Stomach smooth muscle (tissue), 2 donors: ENCODE data around the gene HRH3.

Experiments
- H3K27ac ChIP-seq: one replicate; pipeline ENCODE4 v1.7.0; 2013; ENCODE audit warnings: mild to moderate bottlenecking, low read length, inconsistent platforms
- H3K27me3 ChIP-seq, 2 donors: one replicate each; pipeline ENCODE4 v1.7.0; 2013; ENCODE audit warnings: low read length in 2 of 2; ENCODE audit not compliant: insufficient read depth in 2 of 2, control insufficient read depth in 1 of 2
- H3K36me3 ChIP-seq, 2 donors: one replicate each; pipeline ENCODE4 v1.7.0; 2013; ENCODE audit warnings: low read length in 2 of 2; ENCODE audit not compliant: control insufficient read depth in 2 of 2, insufficient read depth in 2 of 2
- H3K4me1 ChIP-seq: one replicate; pipeline ENCODE4 v1.7.0; 2013; ENCODE audit warnings: low read length; ENCODE audit not compliant: control insufficient read depth, insufficient read depth
- H3K4me3 ChIP-seq, 2 donors: one replicate each; pipeline ENCODE4 v1.7.0; 2013; ENCODE audit warnings: low read length in 2 of 2
- H3K9ac ChIP-seq, 2 donors: one replicate each; pipeline ENCODE4 v1.7.0; 2013; ENCODE audit warnings: low read length in 2 of 2, mild to moderate bottlenecking in 1 of 2
- H3K9me3 ChIP-seq, 2 donors: one replicate each; pipeline ENCODE4 v1.7.0; 2013; ENCODE audit warnings: low read length in 2 of 2; ENCODE audit not compliant: control insufficient read depth in 2 of 2
- donor health status: healthy.
- donor health status: Pancreatic carcinoma.

Gene HRH3

DNA sequence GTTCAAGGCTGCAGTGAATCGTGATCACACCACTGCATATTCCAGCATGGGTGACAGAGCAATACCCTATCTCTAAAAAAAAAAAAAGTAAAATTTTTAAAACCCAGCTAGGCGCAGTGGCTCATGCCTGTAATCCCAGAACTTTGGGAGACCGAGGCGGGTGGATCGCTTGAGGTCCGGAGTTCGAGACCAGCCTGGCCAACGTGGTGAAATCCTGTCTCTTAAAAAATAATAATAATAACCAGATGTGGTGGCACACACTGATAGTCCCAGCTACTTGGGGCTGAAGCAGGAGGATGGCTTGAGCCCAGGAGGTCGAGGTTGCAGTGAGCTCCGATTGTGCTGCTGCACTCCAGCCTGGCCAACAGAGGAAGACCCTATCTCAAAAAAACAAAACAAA lies 23.8 kb downstream of the HRH3 start:
- H3K27ac ChIP-seq: no peak overlapping the region
- no peaks in the 10 kb centered on the region for H3K27me3 ChIP-seq
- no peak overlapping the region for H3K4me3 ChIP-seq
- H3K36me3 ChIP-seq: peaks cover 37 to 46% of the 10 kb centered on the region in 2 donors
- H3K9me3 ChIP-seq: no peaks in the 10 kb centered on the region
- no peaks in the 10 kb centered on the region for H3K4me1 ChIP-seq
- H3K9ac ChIP-seq: no peak overlapping the region

DNA sequence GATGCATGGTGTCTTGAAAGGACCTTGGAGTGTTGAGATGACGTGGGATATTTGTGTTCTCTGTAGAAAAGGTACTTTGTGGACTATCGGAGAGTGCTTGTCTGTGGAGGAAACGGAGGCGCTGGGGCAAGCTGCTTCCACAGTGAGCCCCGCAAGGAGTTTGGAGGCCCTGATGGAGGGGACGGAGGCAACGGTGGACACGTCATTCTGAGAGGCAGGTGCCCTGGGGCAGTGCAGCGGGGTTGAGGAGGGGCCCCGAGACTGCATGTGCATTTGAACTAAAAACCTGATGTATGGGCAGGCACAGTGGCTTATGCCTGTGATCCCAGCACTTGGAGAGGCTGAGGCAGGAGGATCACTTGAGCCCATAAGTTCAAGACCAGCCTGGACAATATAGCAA lies 24.3 kb downstream of the HRH3 start:
- Histone ChIP-seq H3K27me3 (no peaks in the 10 kb centered on the region), H3K4me1 (no peaks in the 10 kb centered on the region), H3K9ac (no peak overlapping the region), H3K4me3 (no peak overlapping the region), H3K27ac (no peak overlapping the region), H3K9me3 (no peaks in the 10 kb centered on the region), H3K36me3 (peaks cover 33 to 41% of the 10 kb centered on the region in 2 donors)

GRCh38 chr20:62195075-62195405 lies 25.0 kb downstream of the HRH3 start:
- H3K9me3 ChIP-seq: no peaks in the 10 kb centered on the region
- no peaks in the 10 kb centered on the region for H3K4me1 ChIP-seq
- no peak overlapping the region for H3K9ac ChIP-seq
- no peaks in the 10 kb centered on the region for H3K27me3 ChIP-seq
- H3K4me3 ChIP-seq: no peak overlapping the region
- H3K36me3 ChIP-seq: peaks cover 26 to 34% of the 10 kb centered on the region in 2 donors
- no peak overlapping the region for H3K27ac ChIP-seq

GRCh38 chr20:62193079-62194025 lies 26.7 kb downstream of the HRH3 start:
- Histone ChIP-seq H3K4me1 (no peaks in the 10 kb centered on the region), H3K4me3 (no peak overlapping the region), H3K27ac (no peak overlapping the region), H3K27me3 (no peaks in the 10 kb centered on the region), H3K9me3 (no peaks in the 10 kb centered on the region), H3K9ac (no peak overlapping the region), H3K36me3 (peaks cover 17 to 23% of the 10 kb centered on the region in 2 donors)

- Histone ChIP-seq H3K4me3 (no peak overlapping the region), H3K27ac (no peak overlapping the region), H3K4me1 (no peaks in the 10 kb centered on the region), H3K9ac (no peak overlapping the region), H3K27me3 (no peaks in the 10 kb centered on the region), H3K9me3 (no peaks in the 10 kb centered on the region), H3K36me3 (peaks cover 10 to 16% of the 10 kb centered on the region in 2 donors)
Measured at GRCh38 chr20:62192635-62193034, 27.4 kb downstream of the HRH3 start.

DNA sequence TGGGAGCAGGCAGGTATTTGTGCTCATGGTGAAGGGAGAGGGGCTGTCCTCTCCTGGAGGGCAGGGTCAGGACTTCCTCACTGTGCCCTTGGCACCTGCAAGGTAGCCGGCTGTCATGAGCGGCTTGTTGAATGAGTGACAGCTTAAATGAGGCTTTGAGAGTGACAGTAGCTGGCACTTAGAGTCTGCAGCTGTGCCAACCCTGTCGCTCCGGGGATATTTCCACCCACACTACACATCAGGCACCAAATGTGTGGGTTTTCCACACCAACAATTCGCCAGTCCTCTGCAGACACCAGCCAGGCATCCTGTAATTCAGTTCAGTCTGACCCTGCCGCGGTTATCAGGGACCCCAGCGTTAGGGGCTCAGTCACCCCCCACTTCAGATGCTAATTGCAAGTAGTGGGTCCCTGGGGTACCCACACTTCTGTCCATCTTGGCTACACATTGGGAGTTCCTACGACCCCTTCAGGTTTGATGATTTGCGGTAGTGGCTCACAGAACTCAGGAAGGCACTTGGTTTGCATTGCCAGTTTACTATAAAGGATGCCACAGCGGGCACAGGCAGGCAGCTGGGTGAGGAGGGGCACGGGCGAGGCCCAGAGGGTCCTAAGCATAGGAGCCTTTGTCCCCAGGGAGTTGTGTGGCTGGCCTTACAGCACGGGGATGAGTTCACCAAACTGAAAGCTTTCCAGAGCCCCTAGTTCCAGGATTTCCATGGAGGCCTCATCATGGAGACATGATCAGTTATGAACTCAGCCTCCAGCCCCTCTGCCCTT lies 28.1 kb downstream of the HRH3 start:
- Histone ChIP-seq H3K4me3 (no peak overlapping the region), H3K9me3 (no peaks in the 10 kb centered on the region), H3K9ac (no peak overlapping the region), H3K27me3 (no peaks in the 10 kb centered on the region), H3K36me3 (peaks cover 7 to 12% of the 10 kb centered on the region in 2 donors), H3K4me1 (no peaks in the 10 kb centered on the region), H3K27ac (no peak overlapping the region)

DNA sequence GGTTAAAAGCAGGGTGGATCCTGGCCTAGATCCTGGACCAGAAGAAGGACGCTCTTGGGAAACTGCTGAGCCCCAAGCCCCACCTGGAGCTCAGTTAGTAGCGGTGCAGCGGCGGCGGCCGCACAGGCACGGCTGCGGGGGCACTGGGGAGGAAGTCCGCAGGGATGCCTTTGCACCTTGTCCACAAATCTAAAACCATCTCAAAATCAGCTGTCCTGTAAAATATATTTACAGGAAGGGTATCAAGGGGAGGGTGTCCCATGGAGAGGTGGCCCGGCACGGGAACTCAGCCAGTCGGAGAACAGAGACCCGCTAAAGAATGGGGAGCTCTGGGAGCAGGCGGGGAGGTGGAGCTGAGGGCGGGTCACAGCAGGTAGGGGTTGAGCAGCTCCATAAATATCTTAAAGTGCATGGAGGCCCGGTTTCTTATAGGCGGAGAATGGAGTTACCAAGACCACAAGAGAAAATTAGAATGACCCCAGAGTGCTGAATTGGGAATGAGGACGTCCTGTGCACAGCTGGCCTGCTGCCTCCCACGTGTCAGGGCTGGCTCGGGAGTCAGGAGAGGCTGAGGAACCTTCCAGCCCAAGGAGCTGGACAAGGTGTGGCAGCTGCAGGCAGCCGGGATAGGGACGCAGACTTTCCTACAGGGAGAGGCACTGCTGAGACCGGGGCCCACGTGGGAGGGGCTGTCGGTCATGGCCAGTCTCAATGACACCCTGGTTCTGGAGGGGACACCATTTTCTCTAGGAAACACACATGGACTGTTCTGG lies 29.3 kb downstream of the HRH3 start:
- Histone ChIP-seq H3K27ac (no peak overlapping the region), H3K9ac (no peak overlapping the region), H3K27me3 (no peaks in the 10 kb centered on the region), H3K4me1 (no peaks in the 10 kb centered on the region), H3K36me3 (peaks cover 7 to 12% of the 10 kb centered on the region in 2 donors), H3K9me3 (no peaks in the 10 kb centered on the region), H3K4me3 (no peak overlapping the region)

GRCh38 chr20:62186887-62187866 lies 32.9 kb downstream of the HRH3 start:
- no peak overlapping the region for H3K4me3 ChIP-seq
- no peaks in the 10 kb centered on the region for H3K9me3 ChIP-seq
- no peaks in the 10 kb centered on the region for H3K27me3 ChIP-seq
- H3K27ac ChIP-seq: no peak overlapping the region
- H3K9ac ChIP-seq: no peak overlapping the region
- H3K36me3 ChIP-seq: no peaks in the 10 kb centered on the region
- peaks cover 13% of the 10 kb centered on the region for H3K4me1 ChIP-seq

DNA sequence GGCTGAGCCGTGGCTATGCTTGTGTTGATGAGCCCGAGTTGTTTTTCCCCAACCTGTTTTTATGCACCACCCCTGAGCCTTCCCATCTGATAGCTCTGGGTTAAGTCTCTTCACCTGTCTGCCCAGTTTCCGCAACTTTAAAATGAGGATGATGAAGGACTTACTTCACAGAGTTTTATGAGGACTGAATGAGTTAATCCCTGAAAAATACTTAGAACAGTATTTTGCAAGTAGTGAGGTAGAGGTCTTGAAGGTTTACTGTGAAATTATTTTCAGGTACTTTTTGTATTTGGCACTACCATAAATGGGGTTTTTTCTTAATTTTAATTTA lies 34.0 kb downstream of the HRH3 start:
- Histone ChIP-seq H3K9ac (no peak overlapping the region), H3K9me3 (no peaks in the 10 kb centered on the region), H3K4me3 (no peak overlapping the region), H3K4me1 (peaks cover 13% of the 10 kb centered on the region), H3K27ac (no peak overlapping the region), H3K36me3 (no peaks in the 10 kb centered on the region), H3K27me3 (no peaks in the 10 kb centered on the region)
